Measurements from ENCODE around the gene REPIN1.

The REPIN1 gene

GRCh38 chr7:150404172-150404804 lies 35.7 kb downstream of the REPIN1 start:
- in situ Hi-C loops (cut with HindIII; ENCODE audit: low sequenced_read_pairs), result no loop called here

GRCh38 chr7:150404805-150405583 lies 36.4 kb downstream of the REPIN1 start:
- in situ Hi-C loops (cut with HindIII; ENCODE audit: low sequenced_read_pairs), result loop anchor here (5.0 kb wide), 2 partner anchors 63 to 98 kb away; partner anchors contain the start of gene RARRES2

- in situ Hi-C loops (cut with HindIII; ENCODE audit: low sequenced_read_pairs), result loop anchor here (5.0 kb wide), 2 partner anchors 63 to 98 kb away; partner anchors contain the start of gene RARRES2
Measured at GRCh38 chr7:150405584-150406311, 37.1 kb downstream of the REPIN1 start.

- in situ Hi-C loops (cut with HindIII; ENCODE audit: low sequenced_read_pairs), result loop anchor here (5.0 kb wide), 2 partner anchors 64 to 99 kb away; partner anchors contain the start of gene RARRES2
Measured at GRCh38 chr7:150406312-150406566, 37.6 kb downstream of the REPIN1 start.

GRCh38 chr7:150406567-150407421 lies 38.2 kb downstream of the REPIN1 start:
- in situ Hi-C loops (cut with HindIII; ENCODE audit: low sequenced_read_pairs), result loop anchor here (5.0 kb wide), 2 partner anchors 64 to 99 kb away; partner anchors contain the start of gene RARRES2

- in situ Hi-C loops (cut with HindIII; ENCODE audit: low sequenced_read_pairs), result loop anchor here (5.0 kb wide), 2 partner anchors 65 to 100 kb away; partner anchors contain the start of gene RARRES2
Measured at GRCh38 chr7:150407588-150408392, 39.2 kb downstream of the REPIN1 start.

GRCh38 chr7:150408393-150409299 lies 40.0 kb downstream of the REPIN1 start:
- in situ Hi-C loops (cut with HindIII; ENCODE audit: low sequenced_read_pairs), result loop anchor here (5.0 kb wide), 2 partner anchors 66 to 101 kb away; partner anchors contain the start of gene RARRES2

GRCh38 chr7:150409300-150410030 lies 40.8 kb downstream of the REPIN1 start:
- in situ Hi-C loops (cut with HindIII; ENCODE audit: low sequenced_read_pairs), result loop anchor here (5.0 kb wide), 2 partner anchors 67 to 102 kb away; partner anchors contain the start of gene RARRES2

GRCh38 chr7:150410131-150410530 lies 41.5 kb downstream of the REPIN1 start:
- in situ Hi-C loops (cut with HindIII; ENCODE audit: low sequenced_read_pairs), result no loop called here

- in situ Hi-C loops (cut with HindIII; ENCODE audit: low sequenced_read_pairs), result no loop called here
Measured at GRCh38 chr7:150410680-150411346, 42.2 kb downstream of the REPIN1 start.

- in situ Hi-C loops (cut with HindIII; ENCODE audit: low sequenced_read_pairs), result no loop called here
Measured at GRCh38 chr7:150411606-150412005, 43.0 kb downstream of the REPIN1 start.

GRCh38 chr7:150412016-150412415 lies 43.4 kb downstream of the REPIN1 start:
- in situ Hi-C loops (cut with HindIII; ENCODE audit: low sequenced_read_pairs), result no loop called here

GRCh38 chr7:150412518-150413488 lies 44.2 kb downstream of the REPIN1 start:
- in situ Hi-C loops (cut with HindIII; ENCODE audit: low sequenced_read_pairs), result no loop called here

GRCh38 chr7:150413640-150414081 lies 45.0 kb downstream of the REPIN1 start:
- in situ Hi-C loops (cut with HindIII; ENCODE audit: low sequenced_read_pairs), result no loop called here

GRCh38 chr7:150415161-150416153 lies 46.8 kb downstream of the REPIN1 start:
- in situ Hi-C loops (cut with HindIII; ENCODE audit: low sequenced_read_pairs), result no loop called here

All from endothelial cell of hepatic sinusoid (primary cell).